OCI-LY1 (cell line): Measurements from ENCODE around the gene ACOT11.

Experiments
- H2AFZ ChIP-seq: fragments of 200-600 bp; sonication (generic), shearing (Covaris generic); 2 replicates; pipeline ENCODE4 v1.6.0; 2014; ENCODE audit warnings: antibody characterized with exemption, mild to moderate bottlenecking, low read length
- H3F3A ChIP-seq: fragments of 200-600 bp; sonication (generic), shearing (Covaris generic); 2 replicates; pipeline ENCODE4 v1.6.0; 2014; ENCODE audit warnings: mild to moderate bottlenecking, antibody characterized with exemption, low read length, moderate library complexity; ENCODE audit not compliant: insufficient read depth
- H3K27ac ChIP-seq: fragments of 200-600 bp; sonication (generic); 2 replicates; pipeline ENCODE4 v1.5.1; 2014; ENCODE audit warnings: low read length, mixed run types, mild to moderate bottlenecking, low read depth; ENCODE audit not compliant: poor library complexity, severe bottlenecking
- H3K27me3 ChIP-seq: fragments of 200-600 bp; sonication (generic); 2 replicates; pipeline ENCODE4 v1.6.0; 2014; ENCODE audit warnings: antibody characterized with exemption, mild to moderate bottlenecking, low read length, moderate library complexity; ENCODE audit not compliant: insufficient read depth
- H3K36me3 ChIP-seq: fragments of 200-600 bp; sonication (generic); 2 replicates; pipeline ENCODE4 v1.6.1; 2014; ENCODE audit warnings: mild to moderate bottlenecking, antibody characterized with exemption, low read length, moderate library complexity, mixed read lengths; ENCODE audit not compliant: insufficient read depth
- H3K4me1 ChIP-seq: fragments of 200-600 bp; sonication (generic); 2 replicates; pipeline ENCODE4 v1.5.1; 2014; ENCODE audit warnings: mild to moderate bottlenecking, low read length, moderate library complexity; ENCODE audit not compliant: insufficient read depth, severe bottlenecking
- H3K4me2 ChIP-seq: fragments of 200-600 bp; sonication (generic), shearing (Covaris generic); 2 replicates; pipeline ENCODE4 v1.6.1; 2014; ENCODE audit warnings: low read length
- H3K4me3 ChIP-seq: fragments of 200-600 bp; sonication (generic); 2 replicates; pipeline ENCODE4 v1.5.1; 2014; ENCODE audit warnings: low read length, low read depth, mild to moderate bottlenecking, mixed read lengths; ENCODE audit not compliant: poor library complexity, severe bottlenecking
- H3K79me2 ChIP-seq: fragments of 200-600 bp; shearing (Covaris generic); 2 replicates; pipeline ENCODE4 v1.6.1; 2016; ENCODE audit warnings: mixed run types, low read length, mixed read lengths; ENCODE audit not compliant: insufficient read depth
- H3K9ac ChIP-seq: fragments of 200-600 bp; sonication (generic), shearing (Covaris generic); 2 replicates; pipeline ENCODE4 v1.6.1; 2014; ENCODE audit warnings: mild to moderate bottlenecking, low read length, mixed read lengths
- H3K9me2 ChIP-seq: fragments of 200-600 bp; sonication (generic), shearing (Covaris generic); 2 replicates; pipeline ENCODE4 v1.6.1; 2014; ENCODE audit warnings: low read depth, mild to moderate bottlenecking, low read length, mixed read lengths
- H3K9me3 ChIP-seq: fragments of 200-600 bp; shearing (Covaris generic); 2 replicates; pipeline ENCODE4 v1.6.1; 2014; ENCODE audit warnings: low read length, mixed read lengths
- H4K20me1 ChIP-seq: fragments of 200-600 bp; sonication (generic), shearing (Covaris generic); 2 replicates; pipeline ENCODE4 v1.6.0; 2016; ENCODE audit warnings: mild to moderate bottlenecking, low read length; ENCODE audit not compliant: insufficient read depth
- CTCF ChIP-seq: fragments of 200-600 bp; sonication (generic), shearing (Covaris generic); IDR thresholded peaks from 2 replicates; pipeline ENCODE4 v1.5.1; 2017; ENCODE audit warnings: mild to moderate bottlenecking, antibody characterized with exemption, low read length, moderate library complexity, mixed read lengths
- EZH2 ChIP-seq: fragments of 200-600 bp; sonication (generic), shearing (Covaris generic); IDR thresholded peaks from 2 replicates; pipeline ENCODE4 v1.8.0; 2017; ENCODE audit warnings: borderline replicate concordance, mixed run types, mild to moderate bottlenecking, antibody characterized with exemption, low read length, moderate library complexity, mixed read lengths

Gene ACOT11

GRCh38 chr1:54582566-54583306, 34.7 kb downstream of the ACOT11 start:
- H3K79me2 ChIP-seq, result no peaks in the 10 kb centered on the region
- no peaks in the 10 kb centered on the region for H3K9me2 ChIP-seq
- H3K9me3 ChIP-seq, result no peaks in the 10 kb centered on the region
- TF ChIP-seq CTCF, result no peak
- TF ChIP-seq EZH2, result no peak
- H3K36me3 ChIP-seq, result no peaks in the 10 kb centered on the region
- H3K27me3 ChIP-seq, result peaks cover 4% of the 10 kb centered on the region; the same call in 1 of the 2 replicates
- no peaks in the 10 kb centered on the region for H3F3A ChIP-seq
- H4K20me1 ChIP-seq, result no peaks in the 10 kb centered on the region
- no peak overlapping the region for H3K4me3 ChIP-seq
- no peak overlapping the region for H2AFZ ChIP-seq
- no peaks in the 10 kb centered on the region for H3K4me1 ChIP-seq
- no peak overlapping the region for H3K27ac ChIP-seq
- no peak overlapping the region for H3K9ac ChIP-seq
- no peak overlapping the region for H3K4me2 ChIP-seq

GRCh38 chr1:54583307-54583686, 35.3 kb downstream of the ACOT11 start:
- Histone ChIP-seq H3K27me3 (peaks cover 4% of the 10 kb centered on the region; the same call in 1 of the 2 replicates), H3K9ac (no peak overlapping the region), H3K9me2 (no peaks in the 10 kb centered on the region)

GRCh38 chr1:54583871-54584270, 35.8 kb downstream of the ACOT11 start:
- Histone ChIP-seq H3K79me2 (no peaks in the 10 kb centered on the region), H3K9ac (no peak overlapping the region), H3K4me3 (no peak overlapping the region), H3F3A (no peaks in the 10 kb centered on the region), H2AFZ (no peak overlapping the region), H3K9me2 (no peaks in the 10 kb centered on the region), H3K9me3 (no peaks in the 10 kb centered on the region), H3K4me2 (no peak overlapping the region), H3K27me3 (peaks cover 4% of the 10 kb centered on the region; the same call in 1 of the 2 replicates), H3K4me1 (no peaks in the 10 kb centered on the region), H3K36me3 (no peaks in the 10 kb centered on the region), H4K20me1 (no peaks in the 10 kb centered on the region), H3K27ac (no peak overlapping the region)
- TF ChIP-seq CTCF (no peak), EZH2 (no peak)

More at GRCh38 chr1:54583307-54583686, 35.3 kb downstream of the ACOT11 start:
- no peak overlapping the region for H3K4me2 ChIP-seq
- H3K79me2 ChIP-seq, result no peaks in the 10 kb centered on the region
- H3K27ac ChIP-seq, result no peak overlapping the region
- H2AFZ ChIP-seq, result no peak overlapping the region
- H3K36me3 ChIP-seq, result no peaks in the 10 kb centered on the region
- no peaks in the 10 kb centered on the region for H4K20me1 ChIP-seq
- no peak overlapping the region for H3K4me3 ChIP-seq
- H3F3A ChIP-seq, result no peaks in the 10 kb centered on the region
- TF ChIP-seq EZH2 (no peak), CTCF (no peak)
- no peaks in the 10 kb centered on the region for H3K9me3 ChIP-seq
- H3K4me1 ChIP-seq, result no peaks in the 10 kb centered on the region
